ENCODE results near the gene MRPL47.

Gene MRPL47

DNA sequence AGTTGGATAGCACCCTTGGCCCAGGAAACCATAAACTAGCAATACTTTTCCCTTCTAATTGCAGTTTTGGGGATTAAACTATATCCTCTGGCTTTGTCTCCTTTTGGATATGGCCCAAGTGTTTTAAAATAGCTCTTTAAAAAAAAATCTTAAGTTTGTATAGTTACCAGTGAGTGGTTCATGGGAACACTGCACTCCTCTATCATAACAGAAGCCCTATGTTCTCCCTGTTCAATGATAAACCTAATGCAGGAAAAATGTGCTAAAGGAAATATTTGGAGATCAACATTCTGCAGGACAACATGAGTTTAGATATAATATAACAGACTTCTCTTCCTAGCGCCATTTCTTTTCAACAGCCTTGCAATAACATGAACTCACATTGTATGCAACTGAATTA lies 13.1 kb downstream of the MRPL47 start:
- DNase-seq (ENCODE audit: low read depth in 1 of 2, low spot score in 1 of 2) = no peak

DNA sequence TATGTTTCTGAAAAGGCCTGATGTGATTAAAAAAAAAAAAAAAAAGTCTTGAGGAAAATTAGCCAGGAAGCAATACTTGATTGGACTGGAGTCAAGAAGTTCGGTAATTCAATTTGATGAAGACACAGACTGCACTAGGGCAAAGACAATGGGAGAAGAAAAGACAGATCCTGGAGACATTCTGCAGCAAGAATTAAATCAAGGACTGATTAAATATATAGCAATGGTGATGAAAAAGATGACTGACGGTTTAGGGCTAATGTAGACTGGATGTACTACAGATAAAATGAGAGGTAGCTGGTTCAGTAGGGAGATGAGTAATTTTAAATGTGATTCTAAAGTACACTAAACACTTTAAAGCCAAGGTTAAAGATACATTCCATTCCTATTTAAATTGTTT lies 13.8 kb downstream of the MRPL47 start:
- no peak for DNase-seq (ENCODE audit: low read depth in 1 of 2, low spot score in 1 of 2)

DNA sequence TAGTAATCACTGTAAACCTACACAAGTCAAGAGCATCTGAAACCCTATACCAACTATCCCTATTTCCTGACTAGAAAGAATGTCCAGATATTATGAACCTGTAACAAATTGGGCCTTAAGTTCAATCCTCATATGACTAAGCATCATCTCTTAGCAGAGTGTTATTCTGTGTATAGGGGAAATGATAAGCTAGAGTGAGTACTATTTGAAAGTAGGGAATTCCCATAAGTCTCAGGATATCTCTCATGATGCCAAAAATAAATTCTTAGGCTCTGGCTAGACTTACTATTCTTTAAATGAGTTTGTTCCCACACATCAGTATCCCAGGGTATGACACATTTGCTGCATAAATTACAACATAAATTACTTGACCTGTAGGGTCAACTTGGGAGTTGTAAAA lies 15.3 kb downstream of the MRPL47 start:
- DNase-seq (ENCODE audit: low read depth in 1 of 2, low spot score in 1 of 2) = no peak

DNA sequence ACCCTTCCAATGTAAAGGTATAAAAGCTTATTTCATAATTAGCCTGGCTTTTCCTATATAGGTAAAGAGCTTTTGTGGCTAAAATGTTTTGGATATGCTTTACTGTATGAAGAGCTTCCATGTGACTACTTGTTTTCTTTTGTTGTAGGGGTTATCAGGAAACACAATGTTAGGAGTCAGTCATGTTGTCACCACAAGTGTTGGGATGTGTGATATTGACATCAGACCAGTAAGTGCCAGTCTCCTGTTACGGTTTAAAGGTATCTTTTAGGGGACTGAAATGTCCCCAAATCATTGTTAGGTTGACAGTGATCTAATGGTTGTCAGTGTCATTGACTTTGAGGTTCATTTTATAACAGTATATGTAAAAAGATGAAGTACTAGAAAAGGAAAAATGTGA lies 23.4 kb downstream of the MRPL47 start:
- no peak for DNase-seq (ENCODE audit: low read depth in 1 of 2, low spot score in 1 of 2)

DNA sequence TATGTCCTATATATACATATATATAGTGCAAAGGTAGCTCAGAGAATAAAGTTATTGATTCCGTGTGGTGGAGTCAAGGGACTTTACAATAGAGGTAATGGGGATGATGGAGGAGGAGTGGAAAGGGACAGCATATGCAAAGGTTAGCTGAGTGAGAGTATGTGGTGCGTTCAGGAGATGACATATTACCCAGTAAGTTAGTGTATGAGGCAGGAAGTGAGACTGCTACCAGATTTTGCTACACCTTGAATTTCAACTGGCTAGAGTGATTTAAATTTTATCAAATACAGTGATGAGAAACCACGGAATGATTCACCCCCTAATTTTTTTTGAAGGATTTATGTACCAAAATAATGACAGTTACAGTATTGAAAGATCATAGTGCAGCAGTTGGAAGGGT lies 38.9 kb downstream of the MRPL47 start:
- DNase-seq (ENCODE audit: low read depth in 1 of 2, low spot score in 1 of 2) = no peak

DNA sequence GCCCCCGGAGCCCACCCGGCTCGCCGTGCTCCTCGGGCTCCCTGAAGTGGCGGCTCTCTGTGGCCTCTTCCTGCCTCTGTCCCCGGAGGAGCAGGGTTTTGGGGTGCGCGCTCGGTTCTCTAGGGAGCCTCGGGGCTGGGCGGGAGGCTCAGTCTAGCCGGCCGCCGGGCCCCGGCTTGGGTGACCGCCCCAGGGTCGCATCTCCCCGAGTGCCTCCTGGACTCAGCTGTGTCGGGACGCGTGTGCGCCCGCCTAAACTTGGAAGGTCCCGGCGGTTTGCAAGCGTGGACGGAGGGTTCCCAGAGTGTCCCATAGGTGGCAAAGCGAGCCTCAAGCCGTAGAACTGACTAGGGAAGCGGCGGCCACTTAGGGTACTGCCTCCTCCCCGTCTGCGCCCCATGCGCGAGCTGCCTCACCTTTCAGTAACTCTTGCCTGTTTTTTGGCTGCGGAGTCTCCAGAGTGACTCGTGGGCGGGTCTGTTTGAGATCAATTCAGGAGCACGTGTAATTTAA lies 41.1 kb downstream of the MRPL47 start:
- peak; percentile 32 to 44 for DNase-seq (ENCODE audit: low read depth in 1 of 2, low spot score in 1 of 2)

DNA sequence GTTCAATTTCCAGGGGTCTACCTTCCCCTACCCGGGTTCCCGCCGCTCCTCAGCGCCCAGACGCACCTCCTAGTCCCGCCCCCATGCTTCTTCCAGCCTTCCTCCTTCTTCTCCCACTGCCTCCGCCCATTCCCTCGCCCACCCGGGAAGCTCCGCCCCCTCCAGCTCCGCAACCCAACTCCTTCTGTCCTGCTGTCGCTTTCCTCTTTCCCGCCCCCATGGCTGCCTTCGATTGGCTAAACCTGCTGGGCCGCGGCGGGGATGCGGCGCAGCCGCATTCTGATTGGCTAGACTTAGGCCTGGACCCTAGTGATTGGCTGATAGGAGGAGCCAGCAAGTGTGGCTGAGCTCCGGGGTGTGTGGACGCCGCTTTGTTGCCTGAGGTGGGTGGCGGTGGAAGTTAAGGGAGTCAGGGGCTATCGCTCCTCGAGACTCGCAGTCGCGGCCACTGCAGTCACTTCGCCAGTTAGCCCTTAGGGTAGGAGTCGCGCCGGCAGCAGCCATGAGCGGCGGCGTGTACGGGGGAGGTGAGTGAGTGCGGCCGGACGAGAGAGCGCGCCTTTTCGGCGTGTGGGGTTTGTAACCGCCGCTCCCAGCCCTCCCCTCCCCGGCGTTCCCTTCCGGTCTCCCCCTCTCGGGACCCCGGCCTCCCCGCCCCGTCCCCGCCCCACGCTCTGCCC lies 41.7 kb downstream of the MRPL47 start, which contains the start of gene ACTL6A:
ACTL6A (plus strand) TSS at position 336 of the 680 bp plus-strand sequence; CDS start at position 503, 167 bp downstream.
- peak; percentile 94 to 98 for DNase-seq (ENCODE audit: low read depth in 1 of 2, low spot score in 1 of 2)

DNA sequence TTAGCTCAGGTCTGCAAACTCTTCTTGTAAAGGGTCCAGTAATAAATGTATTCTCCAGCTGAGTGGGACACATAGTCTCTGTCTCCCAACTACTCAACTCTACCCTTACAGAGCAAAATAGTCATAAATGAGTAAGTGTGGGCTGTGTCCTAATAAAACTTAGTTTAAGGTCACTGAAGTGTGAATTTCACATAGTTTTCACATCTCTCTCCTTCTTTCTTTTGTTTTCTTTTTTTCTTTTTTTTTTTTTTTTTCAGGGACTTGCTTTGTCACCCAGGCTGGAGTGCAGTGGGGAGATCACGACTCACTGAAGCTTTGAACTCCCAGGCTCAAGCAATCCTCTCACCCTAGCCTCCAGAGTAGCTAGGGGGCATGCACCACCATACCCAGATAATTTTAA lies 43.6 kb downstream of the MRPL47 start:
- DNase-seq (ENCODE audit: low read depth in 1 of 2, low spot score in 1 of 2) = no peak

DNA sequence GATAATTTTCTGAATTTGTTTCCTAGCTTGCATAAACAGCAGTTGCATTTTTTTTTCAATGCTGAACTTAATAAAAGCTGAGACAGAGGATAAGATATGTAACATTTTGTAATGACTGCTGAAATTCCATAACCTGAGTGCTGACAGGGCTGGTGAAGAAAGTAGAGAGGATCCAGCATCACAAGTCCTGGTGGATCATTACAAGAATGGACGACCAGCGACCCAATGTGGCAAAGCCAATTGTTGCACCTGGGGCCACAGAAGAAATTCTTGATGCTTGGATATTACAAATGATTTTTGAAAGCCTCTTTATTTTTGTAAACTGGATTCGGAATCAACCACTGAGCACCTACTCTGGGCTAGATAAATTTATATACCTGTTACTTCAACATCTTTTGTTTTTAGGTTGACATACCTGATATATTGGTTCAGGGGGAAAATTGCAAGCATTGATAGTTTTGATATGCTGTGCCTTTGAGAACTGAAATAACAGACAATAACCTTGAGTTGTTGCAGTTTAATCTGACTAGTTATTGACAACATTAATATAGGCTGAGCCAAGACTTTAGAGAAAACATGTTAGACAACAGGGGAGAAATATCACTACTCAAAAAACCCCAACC lies 45.6 kb downstream of the MRPL47 start:
- peak in 1 of 2 donors; percentile 4 for DNase-seq (ENCODE audit: low read depth in 1 of 2, low spot score in 1 of 2)

DNA sequence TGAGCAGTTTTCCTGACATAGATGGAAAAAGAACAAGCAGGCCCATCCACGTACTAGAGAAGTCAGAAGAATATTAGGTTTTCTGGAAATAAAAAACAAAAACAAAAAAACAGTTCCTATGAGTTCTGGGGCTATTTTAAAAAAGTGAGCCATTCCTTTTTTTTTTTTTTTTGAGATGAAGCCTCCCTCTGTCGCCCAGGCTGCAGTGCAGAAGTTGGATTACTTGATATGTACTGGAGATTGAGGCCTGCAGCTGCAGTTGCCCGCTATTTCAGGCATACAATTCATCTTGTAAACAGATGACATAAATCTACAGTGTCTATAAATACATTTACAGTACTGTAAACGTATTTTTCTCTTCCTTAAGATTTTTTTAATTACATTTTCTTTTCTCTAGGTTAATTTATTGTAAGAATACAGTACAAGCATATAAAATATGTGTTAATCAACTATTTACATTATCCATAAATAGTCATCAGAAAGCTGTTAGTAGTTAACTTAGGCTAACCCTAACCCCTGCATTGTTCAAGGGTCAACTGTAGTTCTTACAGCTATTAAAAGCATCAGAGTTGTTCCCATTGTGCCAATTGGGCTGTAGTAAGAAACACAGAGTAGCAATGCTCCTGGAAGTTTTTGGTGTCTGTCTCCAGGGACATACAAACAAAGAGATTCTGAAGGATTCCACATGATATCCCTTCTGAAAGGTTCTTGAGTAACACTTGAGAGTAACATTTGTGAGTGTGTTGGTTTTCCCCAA lies 52.9 kb downstream of the MRPL47 start:
- DNase-seq (ENCODE audit: low read depth in 1 of 2, low spot score in 1 of 2) = no peak

DNA sequence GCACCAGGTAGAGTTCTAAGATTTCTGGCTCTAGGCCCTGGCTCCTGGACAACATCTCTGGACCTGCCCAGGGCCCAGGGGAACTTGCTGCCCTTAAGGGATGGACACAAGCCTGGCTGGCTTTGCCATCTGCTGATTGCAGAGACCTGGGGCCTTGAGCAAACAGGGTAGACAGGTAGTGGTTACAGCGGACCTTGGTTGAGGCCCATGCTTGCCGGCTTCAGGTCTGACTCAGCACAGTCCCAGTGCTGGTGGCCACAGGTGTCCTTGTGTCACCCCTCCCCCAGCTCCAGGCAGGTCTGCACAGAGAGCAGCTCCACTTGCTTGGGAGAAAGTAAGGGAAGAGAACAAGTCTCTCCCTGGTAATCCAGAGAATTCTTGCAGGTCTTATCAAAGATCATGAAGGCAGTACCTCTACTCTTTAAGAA lies 57.6 kb downstream of the MRPL47 start:
- DNase-seq (ENCODE audit: low read depth in 1 of 2, low spot score in 1 of 2) = no peak

DNA sequence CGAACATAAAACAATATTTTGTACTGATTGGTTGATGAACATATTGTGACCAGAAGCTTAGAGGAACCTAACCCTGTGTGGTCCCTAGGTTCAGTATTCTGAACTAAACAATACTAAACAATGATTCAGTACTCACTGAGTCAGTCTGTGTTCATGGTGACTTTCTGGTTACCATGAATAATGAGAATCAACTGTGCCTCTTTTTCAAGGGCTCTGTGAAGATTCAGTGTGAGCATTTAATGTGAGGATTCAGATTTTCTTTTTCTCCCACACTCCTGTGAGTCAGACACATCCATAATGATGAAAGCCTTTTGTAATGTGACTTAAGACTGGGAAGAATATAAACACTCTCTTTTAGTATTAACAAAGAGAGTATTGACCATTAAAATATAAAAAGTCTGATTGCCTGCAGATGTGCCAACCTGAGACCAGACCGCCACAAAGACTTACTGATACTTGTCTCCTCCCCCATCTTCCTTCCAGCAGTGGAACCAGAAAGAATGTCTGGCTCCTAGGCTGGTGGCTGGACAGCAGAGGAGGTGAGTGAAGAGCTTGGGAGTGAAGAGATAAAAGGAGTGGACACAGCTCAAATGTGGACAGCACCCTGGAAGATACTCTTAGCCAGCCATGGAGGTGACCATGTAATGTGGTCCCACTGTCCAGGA lies 59.3 kb downstream of the MRPL47 start:
- no peak for DNase-seq (ENCODE audit: low read depth in 1 of 2, low spot score in 1 of 2)

DNA sequence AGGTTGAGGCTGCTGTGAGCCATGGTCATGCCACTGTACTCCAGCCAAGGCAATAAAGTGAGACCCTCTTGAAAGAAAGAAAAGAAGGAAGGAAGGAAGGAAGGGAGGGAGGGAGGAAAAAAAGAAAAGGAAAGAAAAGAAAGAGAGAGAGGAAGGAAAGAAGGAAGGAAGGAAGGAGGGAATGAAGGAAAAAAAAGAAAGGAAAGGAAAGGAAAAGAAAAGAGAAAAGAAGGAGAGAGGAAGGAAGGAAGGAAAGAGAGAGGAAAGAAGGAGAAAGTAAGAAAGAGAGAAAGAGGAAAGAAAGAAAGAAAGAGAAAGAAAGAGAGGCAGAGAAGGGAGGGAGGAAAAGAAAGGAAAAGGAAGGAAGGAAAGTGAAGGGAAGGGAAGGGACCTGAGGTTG lies 62.1 kb downstream of the MRPL47 start:
- DNase-seq (ENCODE audit: low read depth in 1 of 2, low spot score in 1 of 2) = no peak

DNA sequence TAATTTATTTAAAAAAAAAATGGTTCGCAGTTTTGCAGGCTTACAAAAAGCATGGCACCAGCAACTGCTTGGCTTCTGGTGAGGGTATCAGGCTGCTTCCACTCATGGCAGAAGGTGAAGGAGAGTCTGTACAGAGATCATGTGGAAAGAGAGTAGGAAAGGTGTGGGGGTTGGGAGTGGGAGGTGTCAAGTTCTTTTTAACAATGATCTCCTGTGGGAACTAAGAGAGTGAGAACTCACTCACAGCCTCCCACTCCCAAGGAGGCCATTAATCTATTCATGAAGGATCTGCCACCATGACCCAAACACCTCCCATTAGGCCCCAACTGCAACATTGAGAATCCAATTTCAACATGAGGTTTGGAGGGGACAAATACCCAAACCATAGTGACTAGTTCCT lies 62.8 kb downstream of the MRPL47 start:
- no peak for DNase-seq (ENCODE audit: low read depth in 1 of 2, low spot score in 1 of 2)

DNA sequence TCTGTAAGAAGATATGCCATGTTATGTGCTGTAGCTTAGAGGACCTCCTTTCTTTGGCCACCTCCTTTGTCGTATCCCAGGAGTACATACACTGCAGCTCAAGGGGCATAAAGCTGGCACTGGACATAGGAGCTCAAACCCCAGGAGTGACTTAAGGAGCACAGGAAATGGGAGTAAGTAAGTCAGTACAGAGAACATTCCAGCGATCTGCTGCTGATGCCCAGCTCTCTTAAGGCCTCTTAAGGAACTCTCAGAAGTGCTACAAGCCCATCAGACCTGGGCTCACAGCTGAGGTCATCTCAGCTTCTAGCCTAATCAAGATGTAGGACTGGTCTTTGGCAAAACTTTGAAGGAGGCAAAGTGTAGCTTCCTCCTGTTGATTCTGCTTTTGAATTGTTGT lies 63.3 kb downstream of the MRPL47 start:
- no peak for DNase-seq (ENCODE audit: low read depth in 1 of 2, low spot score in 1 of 2)

All from activated T-helper 1 cell treated with anti-CD3 and anti-CD28 coated beads, Interleukin-2, amount 50 U/mL, for 16 hours (primary cell).